Amniotic stem cell (primary cell): Measurements from ENCODE around the gene ZSWIM6.
A peak's percentile ranks its signal among the peaks of the same experiment; 100 is the strongest.

Experiments used
- DNase-seq: peaks from one replicate; lab custom pipeline; 2025; lab: John Stamatoyannopoulos, UW

Gene ZSWIM6

GRCh38 chr5:61538722-61539501, 206.9 kb downstream of the ZSWIM6 start:
- DNase-seq: no peak

- DNase-seq: no peak
These were observed 217.5 kb downstream of the ZSWIM6 start for GRCh38 chr5:61549530-61549929.

GRCh38 chr5:61551637-61552313, 219.7 kb downstream of the ZSWIM6 start:
- no peak for DNase-seq

GRCh38 chr5:61559146-61559545, 227.1 kb downstream of the ZSWIM6 start:
- DNase-seq: no peak

- DNase-seq: no peak
These were observed 227.7 kb downstream of the ZSWIM6 start for GRCh38 chr5:61559722-61560121.

- DNase-seq: no peak
These were observed 231.3 kb downstream of the ZSWIM6 start for GRCh38 chr5:61563401-61563800.

GRCh38 chr5:61567337-61567736, 235.3 kb downstream of the ZSWIM6 start:
- no peak for DNase-seq

- no peak for DNase-seq
These were observed 237.3 kb downstream of the ZSWIM6 start for GRCh38 chr5:61569353-61569752.

GRCh38 chr5:61570767-61571166, 238.7 kb downstream of the ZSWIM6 start:
- DNase-seq: no peak

- no peak for DNase-seq
These were observed 240.9 kb downstream of the ZSWIM6 start for GRCh38 chr5:61572959-61573358.

GRCh38 chr5:61575103-61575502, 243.0 kb downstream of the ZSWIM6 start:
- peak; percentile 15 for DNase-seq

GRCh38 chr5:61575581-61575980, 243.5 kb downstream of the ZSWIM6 start:
- DNase-seq: no peak

- DNase-seq: no peak
These were observed 244.5 kb downstream of the ZSWIM6 start for GRCh38 chr5:61576556-61576955.

- DNase-seq: no peak
These were observed 246.9 kb downstream of the ZSWIM6 start for GRCh38 chr5:61578858-61579503.

- no peak for DNase-seq
These were observed 250.3 kb downstream of the ZSWIM6 start for GRCh38 chr5:61582205-61582820.

- DNase-seq: no peak
These were observed 250.8 kb downstream of the ZSWIM6 start for GRCh38 chr5:61582887-61583286.

GRCh38 chr5:61586096-61587084, 254.3 kb downstream of the ZSWIM6 start:
- DNase-seq: no peak

GRCh38 chr5:61587125-61587524, 255.1 kb downstream of the ZSWIM6 start:
- DNase-seq: no peak

GRCh38 chr5:61588216-61588615, 256.2 kb downstream of the ZSWIM6 start:
- DNase-seq: no peak

- no peak for DNase-seq
These were observed 257.9 kb downstream of the ZSWIM6 start for GRCh38 chr5:61589946-61590345.

- no peak for DNase-seq
These were observed 258.4 kb downstream of the ZSWIM6 start for GRCh38 chr5:61590473-61590872.
